Endothelial cell of umbilical vein (primary cell): Measurements from ENCODE around the gene PSMC3. TPM values are rescaled to one million over a fixed set of nuclear protein-coding genes. Genes with fewer than 3 reads are reported as not detected.

ENCODE experiments used
- BruUV-seq: library from RNA; stranded (reverse); fragments of 400-500 nt; replicated peaks from 2 replicates; lab custom pipeline; 2021; lab: Mats Ljungman, UMichigan
- CTCF ChIA-PET: fragments of 300-600, 350-600 bp; sonication (Branson Sonifier 250); formaldehyde crosslinking; loops from one replicate; lab custom pipeline; 2021; ENCODE audit warnings: antibody characterized with exemption, inconsistent platforms; lab: Charles Lee
- POLR2A ChIA-PET: fragments of 300-600, 350-600 bp; sonication (Branson Sonifier 250); formaldehyde crosslinking; loops from one replicate; lab custom pipeline; 2021; ENCODE audit warnings: antibody characterized with exemption, inconsistent platforms; lab: Charles Lee
- DNase-seq: peaks from one replicate; pipeline ENCODE4 v3.0.0-alpha.2; 2011; ENCODE audit warnings: low read depth, low spot score
- FAIRE-seq: peaks from 2 replicates; lab custom pipeline; 2011; peaks lifted over from hg19 to GRCh38; lab: Jason Lieb, UNC
- H2AFZ ChIP-seq: 2 replicates; pipeline ENCODE4 v1.6.0; 2012; ENCODE audit warnings: low read depth, low read length, control low read depth, inconsistent platforms
- H3K27ac ChIP-seq: 2 replicates; pipeline ENCODE4 v1.5.1; 2011; ENCODE audit warnings: low read depth, mild to moderate bottlenecking, control low read depth, low read length, moderate library complexity; ENCODE audit not compliant: insufficient read depth
- H3K27me3 ChIP-seq, 2 experiments: 2 replicates each; pipeline versions ENCODE4 v1.6.0 to v1.6.1; 2011; ENCODE audit warnings: low read length in 2 of 2, mixed read lengths in 1 of 2; ENCODE audit not compliant: control insufficient read depth in 2 of 2, insufficient read depth in 2 of 2
- H3K36me3 ChIP-seq, 2 experiments: 2 replicates in 1 of 2; 3 replicates in 1 of 2; pipeline ENCODE4 v1.5.1; 2011; ENCODE audit warnings: low read length in 2 of 2, mild to moderate bottlenecking in 1 of 2, moderate library complexity in 1 of 2; ENCODE audit not compliant: control insufficient read depth in 2 of 2, insufficient read depth in 2 of 2; ENCODE audit errors: extremely low read depth in 1 of 2
- H3K4me1 ChIP-seq: 3 replicates; pipeline ENCODE4 v1.5.1; 2011; ENCODE audit warnings: mild to moderate bottlenecking, low read length; ENCODE audit not compliant: control insufficient read depth, insufficient read depth; ENCODE audit errors: extremely low read depth
- H3K4me2 ChIP-seq: 2 replicates; pipeline ENCODE4 v1.6.1; 2011; ENCODE audit warnings: low read length, control low read depth, mixed read lengths; ENCODE audit not compliant: insufficient read depth
- H3K4me3 ChIP-seq, 3 experiments: fragments of 200-600 bp in 1 of 3; sonication (generic), shearing (Covaris generic) in 1 of 3; replicated peaks in 1 of 3; 2 replicates each; pipeline ENCODE4 v1.5.1; 2011 to 2016; ENCODE audit warnings: control low read depth in 3 of 3, low read length in 3 of 3, mild to moderate bottlenecking in 2 of 3, inconsistent platforms in 1 of 3, low read depth in 1 of 3, moderate library complexity in 1 of 3; ENCODE audit not compliant: insufficient read depth in 1 of 3
- H3K79me2 ChIP-seq: 2 replicates; pipeline ENCODE4 v1.6.0; 2012; ENCODE audit warnings: low read length, inconsistent platforms; ENCODE audit not compliant: control insufficient read depth, insufficient read depth
- H3K9ac ChIP-seq: replicated peaks from 2 replicates; pipeline ENCODE3; 2011; ENCODE audit warnings: low read length, control low read depth; ENCODE audit not compliant: insufficient read depth; ENCODE audit errors: extremely low read depth
- H3K9me1 ChIP-seq: replicated peaks from 3 replicates; pipeline ENCODE4 v1.6.0; 2011; ENCODE audit warnings: mild to moderate bottlenecking, low read length; ENCODE audit not compliant: control insufficient read depth, insufficient read depth; ENCODE audit errors: extremely low read depth
- H3K9me3 ChIP-seq: replicated peaks from 2 replicates; pipeline ENCODE4 v1.5.1; 2012; ENCODE audit warnings: low read length, inconsistent platforms; ENCODE audit not compliant: control insufficient read depth, insufficient read depth
- H4K20me1 ChIP-seq: replicated peaks from 2 replicates; pipeline ENCODE3; 2011; ENCODE audit warnings: mild to moderate bottlenecking, low read length; ENCODE audit not compliant: control insufficient read depth, insufficient read depth; ENCODE audit errors: extremely low read depth
- EZH2 ChIP-seq: IDR thresholded peaks from 2 replicates; pipeline ENCODE4 v1.6.1; 2012; ENCODE audit warnings: borderline replicate concordance, low read depth, mild to moderate bottlenecking, moderate library complexity, low read length, inconsistent platforms; ENCODE audit not compliant: severe bottlenecking
- GATA2 ChIP-seq: IDR thresholded peaks from 2 replicates; pipeline ENCODE4 v1.7.0; 2011; ENCODE audit warnings: low read depth, mild to moderate bottlenecking, moderate library complexity, mixed read lengths, low read length; ENCODE audit not compliant: insufficient read length, insufficient read depth
- MAX ChIP-seq: IDR thresholded peaks from 2 replicates; pipeline ENCODE4 v1.6.1; 2011; ENCODE audit not compliant: insufficient read depth, insufficient read length
- MYC ChIP-seq: IDR thresholded peaks from one replicate; pipeline ENCODE4 v1.6.1; 2011; ENCODE audit warnings: mild to moderate bottlenecking, low read depth, low read length
- POLR2A ChIP-seq: IDR thresholded peaks from 2 replicates; pipeline ENCODE4 v1.6.1; 2012; ENCODE audit warnings: low read depth, mild to moderate bottlenecking, control low read depth, low read length
- POLR2AphosphoS5 ChIP-seq: IDR thresholded peaks from 2 replicates; pipeline ENCODE4 v1.6.1; 2012; ENCODE audit warnings: low read depth, mild to moderate bottlenecking, control low read depth, low read length, moderate library complexity; ENCODE audit not compliant: insufficient read depth
- dilution Hi-C: fragments of 300-500 bp; cut with MboI; formaldehyde crosslinking; loops from one replicate; pipeline ENCODE4 v1.15.0; 2019; ENCODE audit warnings: low sequenced_read_pairs; ENCODE audit not compliant: extremely low pct_ligation_motif_present
- intact Hi-C: fragments of 100-400 bp; cut with micrococcal nuclease; formaldehyde crosslinking; loops from one replicate; pipeline ENCODE4 v1.10.0; 2022
- polyA plus RNA-seq, 4 experiments: library from polyadenylated mRNA; depleted of rRNA in 3 of 4; stranded (reverse) in 3 of 4; unstranded in 1 of 4; fragments of >200 nt; gene quantifications; 2 replicates each; pipeline versions ENCODE4 v1.2.1 to v1.2.3, GENCODE V29; 2011 to 2012; ENCODE audit warnings: missing spikeins in 1 of 4
- total RNA-seq: library from RNA; stranded (reverse); gene quantifications from 2 replicates; pipeline ENCODE4 v1.2.3, GENCODE V29; 2021
- TF ChIP-seq, protein P1 (sequence below), 2 donors: IDR thresholded peaks; 1 replicate in 1 of 2; 2 replicates in 1 of 2; pipeline ENCODE4 v1.5.1; 2011; ENCODE audit warnings: low read length in 2 of 2, mild to moderate bottlenecking in 2 of 2, moderate library complexity in 2 of 2, control low read depth in 1 of 2, inconsistent platforms in 1 of 2, low read depth in 1 of 2; ENCODE audit not compliant: insufficient read depth in 1 of 2; ENCODE audit errors: extremely low read depth in 1 of 2

Gene PSMC3
- total and polyA plus RNA-seq, 2 donors (not counting 3 experiments of a cell fraction or from before 2014, with no cell fraction given) = 179 to 203 TPM

DNA sequence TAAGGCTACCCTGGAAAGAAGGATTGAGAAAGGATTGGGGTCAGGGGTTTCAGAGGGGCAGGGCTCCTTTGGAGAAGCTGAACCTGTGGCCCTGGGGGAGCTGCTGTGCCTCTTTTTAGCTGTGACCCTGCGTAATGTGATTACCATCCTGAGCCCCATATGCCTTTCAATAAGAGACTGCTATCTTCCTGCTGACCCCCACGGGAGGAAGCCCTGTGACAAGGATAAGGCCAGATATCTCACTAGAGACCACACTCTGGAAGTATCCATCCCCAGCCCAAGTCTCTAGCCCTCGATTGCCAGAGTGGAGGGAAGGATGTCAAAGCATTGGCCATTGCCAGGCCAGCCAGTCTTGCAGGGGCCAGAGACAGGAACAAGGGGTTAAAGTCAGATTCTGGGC lies 22.7 kb downstream of the PSMC3 start:
- Histone ChIP-seq H3K27me3 (no peaks in the 10 kb centered on the region), H3K36me3 (no peaks in the 10 kb centered on the region), H3K9me1 (no peaks in the 10 kb centered on the region), H3K79me2 (no peaks in the 10 kb centered on the region), H3K4me3 (no peak overlapping the region), H3K4me1 (peaks cover 19% of the 10 kb centered on the region), H3K4me2 (no peak overlapping the region), H3K9ac (no peak overlapping the region), H4K20me1 (no peaks in the 10 kb centered on the region), H3K9me3 (no peaks in the 10 kb centered on the region), H2AFZ (no peak overlapping the region), H3K27ac (no peak overlapping the region)
- POLR2A ChIA-PET = no interaction called here
- CTCF ChIA-PET = interaction anchor here (8.2 kb wide), 1 partner anchor 30 kb away, joined by 74 read pairs; no protein-coding TSS in a partner anchor
- no peak for DNase-seq
- dilution Hi-C loops = no loop called here
- intact Hi-C loops = no loop called here
- no TSS peak for BruUV-seq
- no peak for TF ChIP-seq GATA2
- TF ChIP-seq, protein P1, sequence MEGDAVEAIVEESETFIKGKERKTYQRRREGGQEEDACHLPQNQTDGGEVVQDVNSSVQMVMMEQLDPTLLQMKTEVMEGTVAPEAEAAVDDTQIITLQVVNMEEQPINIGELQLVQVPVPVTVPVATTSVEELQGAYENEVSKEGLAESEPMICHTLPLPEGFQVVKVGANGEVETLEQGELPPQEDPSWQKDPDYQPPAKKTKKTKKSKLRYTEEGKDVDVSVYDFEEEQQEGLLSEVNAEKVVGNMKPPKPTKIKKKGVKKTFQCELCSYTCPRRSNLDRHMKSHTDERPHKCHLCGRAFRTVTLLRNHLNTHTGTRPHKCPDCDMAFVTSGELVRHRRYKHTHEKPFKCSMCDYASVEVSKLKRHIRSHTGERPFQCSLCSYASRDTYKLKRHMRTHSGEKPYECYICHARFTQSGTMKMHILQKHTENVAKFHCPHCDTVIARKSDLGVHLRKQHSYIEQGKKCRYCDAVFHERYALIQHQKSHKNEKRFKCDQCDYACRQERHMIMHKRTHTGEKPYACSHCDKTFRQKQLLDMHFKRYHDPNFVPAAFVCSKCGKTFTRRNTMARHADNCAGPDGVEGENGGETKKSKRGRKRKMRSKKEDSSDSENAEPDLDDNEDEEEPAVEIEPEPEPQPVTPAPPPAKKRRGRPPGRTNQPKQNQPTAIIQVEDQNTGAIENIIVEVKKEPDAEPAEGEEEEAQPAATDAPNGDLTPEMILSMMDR (IDR thresholded peaks at IDR 0.05; ENCODE audit: extremely low read depth in 1 of 2, insufficient read depth in 1 of 2, low read depth in 1 of 2, low read length in 2 of 2) = no peak
- TF ChIP-seq POLR2A = no peak
- TF ChIP-seq MAX = no peak
- no peak for TF ChIP-seq POLR2AphosphoS5
- no peak for TF ChIP-seq EZH2
- TF ChIP-seq MYC = no peak
- no peak for FAIRE-seq
